GF-D8 (cell line): ENCODE measurements around the gene TNFRSF6B.
"Not testable (repeated sequence)": the region's sequence is repeated elsewhere in the genome, so short reads cannot be mapped to it uniquely, and the experiment has no call there.

ENCODE experiments used
- DNase-seq: peaks from one replicate; lab custom pipeline; 2025; lab: John Stamatoyannopoulos, UW

Gene TNFRSF6B

DNA sequence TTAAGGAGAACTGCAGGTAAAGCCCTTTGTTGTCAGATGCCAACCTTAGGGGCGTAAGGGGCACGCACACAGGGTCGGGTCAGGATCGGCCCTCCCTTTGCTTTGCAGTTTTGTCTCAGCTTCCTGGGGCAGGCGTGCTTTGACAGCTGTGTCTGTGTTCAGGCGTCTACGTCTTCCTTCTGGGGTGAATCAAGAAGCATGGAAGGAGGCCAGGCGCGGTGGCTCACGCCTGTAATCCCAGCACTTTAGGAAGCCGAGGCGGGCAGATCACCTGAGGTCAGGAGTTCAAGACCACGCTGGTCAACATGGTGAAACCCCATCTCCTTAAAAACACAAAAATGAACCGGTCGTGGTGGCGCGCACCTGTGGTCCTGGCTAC, 12.7 kb downstream of the TNFRSF6B start:
- no peak for DNase-seq

DNA sequence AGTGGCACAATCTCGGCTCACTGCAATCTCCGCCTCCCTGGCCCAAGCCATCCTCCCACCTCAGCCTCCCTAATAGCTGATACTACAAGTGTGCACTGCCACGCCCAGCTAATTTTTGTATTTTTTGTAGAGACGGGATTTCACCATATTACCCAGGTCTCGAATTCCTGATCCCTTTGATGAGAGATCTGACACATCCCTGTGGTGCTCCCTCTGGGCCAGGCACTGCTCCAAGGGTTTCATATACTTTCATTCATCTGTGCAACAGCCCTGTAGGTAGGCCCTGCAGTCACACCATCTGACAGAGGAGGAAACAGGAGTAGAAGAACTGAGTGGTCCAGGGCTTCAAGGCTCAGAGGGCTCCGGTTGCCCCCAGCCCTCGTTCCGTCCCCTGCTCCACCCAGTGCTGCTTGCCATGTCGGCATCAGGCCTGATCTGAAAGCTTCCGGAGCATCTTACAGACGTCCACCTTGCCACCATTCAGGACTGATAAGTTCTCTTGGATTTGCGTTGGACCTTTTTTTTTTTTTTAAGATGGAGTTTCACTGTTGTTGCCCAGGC, 14.7 kb downstream of the TNFRSF6B start:
- no peak for DNase-seq

DNA sequence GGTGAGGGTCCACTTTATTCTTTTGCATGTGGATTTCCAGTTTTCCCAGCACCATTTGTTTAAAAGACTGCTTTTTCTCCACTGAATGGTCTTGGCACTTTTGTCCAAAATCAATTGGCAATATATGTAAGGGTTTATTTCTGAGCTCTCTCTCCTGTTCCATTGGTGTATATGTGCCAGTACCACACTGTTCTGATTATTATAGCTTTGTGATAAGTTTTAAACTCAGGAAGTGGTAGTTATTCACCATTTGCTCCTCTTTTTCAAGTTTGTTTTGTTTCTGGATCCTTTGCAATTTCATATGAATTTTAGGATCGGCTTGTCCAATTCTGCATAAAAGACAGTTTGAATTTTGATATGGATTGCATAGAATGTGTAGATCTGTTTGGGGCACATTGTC, 15.7 kb downstream of the TNFRSF6B start:
- no peak for DNase-seq

DNA sequence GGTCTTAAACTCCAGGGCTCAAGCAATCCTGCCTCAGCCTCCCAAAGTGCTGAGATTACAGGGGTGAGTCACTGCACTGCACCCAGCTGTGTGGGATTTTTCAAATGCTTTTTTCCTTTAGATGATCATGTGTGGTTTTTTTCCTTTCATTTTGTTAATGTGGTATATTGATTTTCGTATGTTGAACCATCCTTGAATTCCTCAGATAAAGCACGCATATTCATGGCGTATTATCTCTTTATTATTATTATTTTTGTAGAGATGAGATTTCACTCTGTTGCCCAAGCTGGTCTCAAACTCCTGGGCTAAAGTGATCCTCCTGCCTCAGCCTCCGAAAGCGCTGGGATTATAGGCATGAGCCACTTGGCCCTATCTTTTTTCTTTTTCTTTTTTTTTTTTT, 18.4 kb downstream of the TNFRSF6B start:
- DNase-seq: no peak

GRCh38 chr20:63718996-63719395, 22.5 kb downstream of the TNFRSF6B start:
- no peak for DNase-seq

GRCh38 chr20:63722967-63723622, 26.6 kb downstream of the TNFRSF6B start:
- DNase-seq: not testable (repeated sequence)

DNA sequence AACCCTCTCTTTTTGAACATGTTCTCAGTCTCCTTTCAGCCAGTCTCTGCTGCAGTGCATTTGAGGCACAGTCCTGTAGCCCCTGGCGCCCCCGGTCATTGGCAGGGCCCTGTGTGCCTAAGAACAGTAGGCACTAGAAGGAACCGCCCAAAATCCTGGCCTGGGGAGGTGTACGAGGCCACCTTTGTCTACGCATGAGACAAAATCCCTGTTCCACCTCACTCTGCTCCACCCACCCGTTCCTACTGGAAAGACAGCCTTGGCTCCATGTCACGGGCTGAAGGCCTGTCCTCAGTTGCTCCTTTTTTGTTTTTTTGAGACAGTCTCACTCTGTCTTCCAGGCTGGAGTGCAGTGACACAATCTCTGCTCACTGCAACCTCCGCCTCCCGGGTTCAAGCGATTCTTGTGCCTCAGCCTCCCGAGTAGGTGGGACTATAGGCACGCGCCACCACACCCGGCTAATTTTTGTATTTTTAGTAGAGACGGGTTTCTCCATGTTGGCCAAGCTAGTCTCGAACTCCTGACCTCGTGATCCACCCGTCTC, 33.8 kb downstream of the TNFRSF6B start:
- DNase-seq: not testable (repeated sequence)

GRCh38 chr20:63731410-63731809, 35.0 kb downstream of the TNFRSF6B start:
- no peak for DNase-seq

- no peak for DNase-seq
Measured at GRCh38 chr20:63732118-63733095, 36.0 kb downstream of the TNFRSF6B start.

DNA sequence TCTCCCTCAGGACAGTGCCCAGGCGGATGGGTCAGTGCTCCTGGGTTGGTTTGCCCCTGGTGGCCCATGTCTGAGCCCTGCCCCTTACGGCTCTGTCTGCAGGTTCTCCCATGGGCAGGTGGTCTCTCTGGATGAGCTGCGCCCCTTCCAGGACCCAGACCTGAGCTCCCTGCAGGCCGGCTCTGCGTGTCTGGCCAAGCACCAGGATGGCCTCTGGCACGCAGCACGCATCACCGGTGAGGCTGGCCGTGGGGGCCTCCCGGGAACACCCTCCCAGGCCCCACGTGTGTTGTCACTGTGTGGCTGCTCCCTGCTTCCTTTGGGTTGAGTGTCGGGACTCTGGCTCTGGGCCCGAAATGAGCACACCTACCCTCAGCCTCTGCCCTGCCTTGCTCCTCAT, 36.7 kb downstream of the TNFRSF6B start:
- DNase-seq: no peak

DNA sequence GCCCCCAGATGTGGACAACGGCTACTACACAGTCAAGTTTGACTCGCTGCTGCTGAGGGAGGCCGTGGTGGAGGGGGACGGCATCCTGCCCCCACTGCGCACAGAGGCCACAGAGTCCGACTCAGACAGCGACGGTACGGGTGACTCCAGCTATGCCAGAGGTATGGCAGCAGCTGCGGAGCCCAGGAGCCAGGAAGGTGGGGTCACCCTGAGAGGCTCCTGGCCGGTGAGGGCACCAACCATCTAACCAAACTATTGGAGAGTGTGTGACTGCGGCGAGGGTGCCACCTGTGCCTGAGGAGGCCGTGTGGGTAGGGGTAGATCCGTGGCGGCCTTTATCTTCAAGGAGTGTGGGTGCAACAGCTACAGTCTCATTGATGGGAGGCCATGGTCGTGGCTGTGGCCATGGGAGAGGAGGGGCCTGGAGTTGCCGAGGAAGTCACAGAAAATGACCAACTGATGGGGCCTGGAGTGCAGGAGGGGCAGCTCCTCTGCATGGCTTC, 37.2 kb downstream of the TNFRSF6B start:
- DNase-seq: no peak

DNA sequence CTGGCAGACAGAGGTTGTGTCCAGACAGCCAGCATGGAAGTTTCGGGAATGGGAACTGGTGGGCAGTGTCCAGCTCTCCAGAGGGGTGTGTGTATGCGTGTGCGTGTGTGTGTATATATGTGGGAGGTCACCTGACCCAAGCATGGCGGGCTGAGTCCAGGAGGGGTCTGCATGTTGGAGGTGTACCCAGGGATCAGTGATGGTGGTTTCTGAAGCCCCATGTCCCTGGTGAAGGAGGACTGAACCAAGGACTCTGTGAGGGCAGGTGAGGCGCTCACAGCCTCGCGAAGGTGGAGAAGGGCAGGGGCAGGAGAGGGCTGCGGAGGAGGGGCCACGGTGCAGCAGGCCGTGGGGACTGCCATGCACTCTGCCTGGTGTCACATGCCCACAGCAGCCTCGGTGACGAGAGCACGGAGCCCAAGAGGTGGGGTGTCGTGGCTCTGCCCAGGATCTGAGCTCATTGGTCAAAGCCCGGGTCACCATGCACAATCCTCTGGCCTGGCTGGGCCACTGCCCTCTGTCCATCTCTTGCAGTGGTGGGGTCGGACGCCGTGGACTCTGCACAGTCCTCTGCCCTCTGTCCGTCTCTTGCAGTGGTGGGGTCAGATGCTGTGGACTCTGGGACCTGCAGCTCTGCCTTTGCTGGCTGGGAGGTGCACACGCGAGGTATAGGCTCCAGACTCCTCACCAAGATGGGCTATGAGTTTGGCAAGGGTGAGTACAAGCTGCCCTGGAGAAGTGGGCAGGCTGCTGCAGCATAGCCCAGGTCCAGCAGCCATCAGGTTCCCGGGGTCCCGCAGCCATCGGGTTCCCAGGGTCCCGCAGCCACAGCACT, 37.9 kb downstream of the TNFRSF6B start:
- no peak for DNase-seq

DNA sequence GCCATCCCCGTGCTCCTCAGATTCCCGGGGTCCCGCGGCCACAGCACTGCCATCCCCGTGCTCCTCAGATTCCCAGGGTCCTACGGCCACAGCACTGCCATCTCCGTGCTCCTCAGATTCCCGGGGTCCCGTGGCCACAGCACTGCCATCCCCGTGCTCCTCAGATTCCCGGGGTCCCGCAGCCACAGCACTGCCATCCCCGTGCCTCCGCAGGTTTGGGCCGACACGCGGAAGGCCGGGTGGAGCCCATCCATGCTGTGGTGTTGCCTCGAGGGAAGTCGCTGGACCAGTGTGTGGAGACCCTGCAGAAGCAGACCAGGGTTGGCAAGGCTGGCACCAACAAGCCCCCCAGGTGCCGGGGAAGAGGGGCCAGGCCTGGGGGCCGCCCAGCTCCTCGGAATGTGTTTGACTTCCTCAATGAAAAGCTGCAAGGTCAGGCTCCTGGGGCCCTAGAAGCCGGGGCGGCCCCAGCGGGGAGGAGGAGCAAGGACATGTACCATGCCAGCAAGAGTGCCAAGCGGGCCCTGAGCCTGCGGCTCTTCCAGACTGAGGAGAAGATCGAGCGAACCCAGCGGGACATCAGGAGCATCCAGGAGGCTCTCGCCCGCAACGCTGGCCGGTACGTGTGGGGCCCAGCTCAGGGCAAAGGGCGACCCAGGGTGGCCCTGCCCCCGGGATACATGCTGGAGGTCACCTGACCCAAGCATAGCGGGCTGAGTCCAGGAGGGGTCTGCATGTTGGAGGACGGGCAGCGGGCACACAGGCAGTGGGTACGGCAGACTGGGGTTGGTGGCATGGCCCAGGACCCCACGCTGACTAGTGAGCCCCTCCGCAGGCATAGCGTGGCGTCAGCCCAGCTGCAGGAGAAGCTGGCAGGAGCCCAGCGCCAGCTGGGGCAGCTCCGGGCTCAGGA, 38.8 kb downstream of the TNFRSF6B start:
- DNase-seq: no peak

DNA sequence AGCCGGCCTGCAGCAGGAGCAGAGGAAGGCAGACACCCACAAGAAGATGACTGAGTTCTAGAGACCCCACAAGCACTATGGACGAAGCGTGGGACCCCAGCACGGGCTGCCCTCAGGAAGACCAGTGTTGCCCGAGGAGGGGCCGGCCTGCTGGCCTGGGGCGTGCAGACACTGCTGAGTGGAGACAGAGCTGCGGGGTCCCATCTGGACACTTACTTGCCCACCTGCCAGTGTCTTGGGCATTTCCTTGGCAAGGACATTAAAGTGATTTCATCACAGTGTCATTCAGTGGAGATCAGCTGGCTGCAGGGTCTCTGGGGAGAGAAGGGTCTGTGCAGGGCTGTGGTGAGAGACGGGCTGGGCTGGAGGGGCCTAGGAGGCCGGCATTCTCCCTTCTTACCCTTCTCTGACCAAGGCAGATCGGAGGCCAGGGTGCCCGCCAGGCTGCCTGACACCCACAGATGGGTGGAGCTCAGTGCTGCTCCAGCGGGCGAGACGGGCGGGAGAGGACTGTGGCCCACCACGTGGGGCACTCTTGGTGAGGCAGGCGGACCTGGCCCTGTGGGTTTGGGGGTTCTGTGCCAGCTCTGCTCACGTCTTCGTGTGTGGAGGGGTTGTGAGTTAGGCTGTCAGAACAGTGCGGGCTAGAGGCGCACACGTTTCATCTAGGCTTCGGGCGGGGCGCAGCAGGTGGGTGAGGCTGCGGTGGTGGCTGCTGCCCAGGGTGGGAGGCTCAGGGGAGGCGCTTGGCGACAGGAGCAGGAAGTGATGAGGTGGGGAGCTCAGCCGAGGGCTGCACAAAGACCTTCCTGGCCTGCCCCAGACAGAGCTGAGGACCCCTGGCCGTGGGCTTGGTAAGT, 39.6 kb downstream of the TNFRSF6B start, which contains the start of gene LIME1:
TSS of gene LIME1 (plus strand) at position 806 of the 860 bp plus-strand sequence. CDS start 886 bp downstream, outside the sequence.
- no peak for DNase-seq

DNA sequence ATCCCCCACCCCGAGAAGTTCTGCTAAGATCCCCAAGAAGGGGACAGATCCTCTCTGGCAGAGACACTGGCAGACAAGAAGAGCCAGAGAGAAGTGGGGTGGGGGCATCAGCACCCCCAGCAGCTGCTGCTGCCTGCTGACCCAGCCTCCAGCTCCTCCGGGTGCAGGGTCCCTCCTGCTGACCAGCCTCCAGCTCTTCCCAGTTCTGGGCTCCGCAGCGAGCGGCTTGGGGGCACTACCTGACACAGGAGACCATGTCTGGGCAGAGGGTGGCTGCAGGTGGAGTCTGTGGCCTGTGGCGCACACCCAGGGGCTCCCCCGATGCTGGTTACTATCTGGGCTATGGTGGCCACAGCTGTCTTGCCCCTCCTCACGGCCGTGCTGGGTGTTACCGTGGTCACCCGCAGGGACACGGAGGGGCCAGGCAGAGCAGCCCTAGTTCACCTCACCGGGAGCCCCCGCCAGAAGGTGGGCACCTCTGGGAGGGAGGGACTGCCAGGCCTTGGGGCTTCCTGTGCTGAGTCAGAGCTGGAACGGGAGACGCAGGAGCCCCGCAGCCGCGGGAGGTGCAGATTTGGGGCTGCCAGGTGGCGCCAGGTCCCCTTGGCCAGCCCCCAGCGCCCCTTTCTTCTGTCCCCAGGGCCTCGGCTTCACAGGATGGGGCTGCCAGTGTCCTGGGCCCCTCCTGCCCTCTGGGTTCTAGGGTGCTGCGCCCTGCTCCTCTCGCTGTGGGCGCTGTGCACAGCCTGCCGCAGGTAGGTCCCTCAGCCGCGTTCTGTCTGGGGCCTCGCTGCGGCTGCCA, 40.6 kb downstream of the TNFRSF6B start:
- DNase-seq: no peak

- DNase-seq: no peak
Measured at GRCh38 chr20:63737695-63737944, 41.2 kb downstream of the TNFRSF6B start.

- DNase-seq: no peak
Measured at GRCh38 chr20:63737945-63738686, 41.7 kb downstream of the TNFRSF6B start.

DNA sequence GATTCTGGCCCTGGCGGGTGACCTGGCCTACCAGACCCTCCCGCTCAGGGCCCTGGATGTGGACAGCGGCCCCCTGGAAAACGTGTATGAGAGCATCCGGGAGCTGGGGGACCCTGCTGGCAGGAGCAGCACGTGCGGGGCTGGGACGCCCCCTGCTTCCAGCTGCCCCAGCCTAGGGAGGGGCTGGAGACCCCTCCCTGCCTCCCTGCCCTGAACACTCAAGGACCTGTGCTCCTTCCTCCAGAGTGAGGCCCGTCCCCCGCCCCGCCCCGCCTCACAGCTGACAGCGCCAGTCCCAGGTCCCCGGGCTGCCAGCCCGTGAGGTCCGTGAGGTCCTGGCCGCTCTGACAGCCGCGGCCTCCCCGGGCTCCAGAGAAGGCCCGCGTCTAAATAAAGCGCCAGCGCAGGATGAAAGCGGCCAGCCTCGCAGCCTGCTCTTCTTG, 42.3 kb downstream of the TNFRSF6B start:
- DNase-seq: no peak
